Smooth muscle cell (in vitro differentiated cells): ENCODE data around the gene THAP9. TPM values are rescaled to one million over a fixed set of nuclear protein-coding genes. Genes with fewer than 3 reads are reported as not detected.
"Not testable (repeated sequence)": the region's sequence is repeated elsewhere in the genome, so short reads cannot be mapped to it uniquely, and the experiment has no call there.

Experiments used
- DNase-seq: peaks from one replicate; lab custom pipeline; 2025; ENCODE audit not compliant: unreplicated experiment; lab: John Stamatoyannopoulos, UW
- H2AFZ ChIP-seq: fragments of 200-600 bp; sonication (generic); 2 replicates; pipeline ENCODE4 v1.6.0; 2016; ENCODE audit warnings: antibody characterized with exemption, low read depth, mild to moderate bottlenecking
- H3F3A ChIP-seq: fragments of 200-600 bp; sonication (generic); 2 replicates; pipeline ENCODE4 v1.6.0; 2017; ENCODE audit warnings: antibody characterized with exemption, low read depth
- H3K27ac ChIP-seq: fragments of 200-600 bp; sonication (generic); 2 replicates; pipeline ENCODE4 v1.5.1; 2016; ENCODE audit warnings: low read depth, mild to moderate bottlenecking
- H3K27me3 ChIP-seq: fragments of 200-600 bp; sonication (generic); 2 replicates; pipeline ENCODE4 v1.6.1; 2016; ENCODE audit warnings: low read depth, mild to moderate bottlenecking
- H3K36me3 ChIP-seq: fragments of 200-600 bp; sonication (generic); 2 replicates; pipeline ENCODE4 v1.5.1; 2016; ENCODE audit warnings: low read depth
- H3K4me1 ChIP-seq: fragments of 200-600 bp; sonication (generic); 2 replicates; pipeline ENCODE4 v1.5.1; 2016; ENCODE audit warnings: low read depth
- H3K4me2 ChIP-seq: fragments of 200-600 bp; sonication (generic); 2 replicates; pipeline ENCODE4 v1.6.0; 2016; ENCODE audit warnings: mild to moderate bottlenecking
- H3K4me3 ChIP-seq: fragments of 200-600 bp; sonication (generic); 2 replicates; pipeline ENCODE4 v1.5.1; 2016; ENCODE audit warnings: mild to moderate bottlenecking
- H3K79me2 ChIP-seq: fragments of 200-600 bp; sonication (generic); 2 replicates; pipeline ENCODE4 v1.6.0; 2016; ENCODE audit warnings: low read depth, mild to moderate bottlenecking
- H3K9ac ChIP-seq: fragments of 200-600 bp; sonication (generic); 2 replicates; pipeline ENCODE4 v1.6.0; 2016; ENCODE audit warnings: low read depth
- H3K9me3 ChIP-seq: fragments of 200-600 bp; sonication (generic); replicated peaks from 2 replicates; pipeline ENCODE4 v1.5.1; 2016; ENCODE audit warnings: low read depth
- H4K20me1 ChIP-seq: fragments of 200-600 bp; sonication (generic); 2 replicates; pipeline ENCODE4 v1.6.0; 2016; ENCODE audit warnings: low read depth
- WGBS: methylation state at CpG from one replicate; pipeline ENCODE4 v1.1.7; 2016; ENCODE audit warnings: low lambda C conversion rate; 5-methylcytosine and 5-hydroxymethylcytosine counted together
- polyA plus RNA-seq: library from polyadenylated mRNA; unstranded; fragments of >200 nt; fragmentation: Nextera tagmentation; extraction: Ambion mirVana; gene quantifications from 2 replicates; pipeline ENCODE4 v1.2.1, GENCODE V29; 2016
- total RNA-seq: library from RNA; depleted of rRNA; stranded (reverse); fragments of >200 nt; gene quantifications from 2 replicates; pipeline ENCODE4 v1.2.3, GENCODE V29; 2014
- TF ChIP-seq, protein P1 (sequence below): fragments of 200-600 bp; sonication (generic); IDR thresholded peaks from 2 replicates; pipeline ENCODE4 v1.5.1; 2017; ENCODE audit warnings: borderline replicate concordance, mild to moderate bottlenecking, antibody characterized with exemption; ENCODE audit not compliant: insufficient read depth, poor library complexity, severe bottlenecking

Gene THAP9
- total and polyA plus RNA-seq, 2 experiments from 2014 or later: 1.2 to 4.4 TPM

GRCh38 chr4:82913305-82913704 is 12.8 kb downstream of the THAP9 start:
- Histone ChIP-seq H3K4me2 (no peak overlapping the region), H3K9me3 (no peaks in the 10 kb centered on the region), H3K27me3 (no peaks in the 10 kb centered on the region), H3F3A (no peaks in the 10 kb centered on the region), H4K20me1 (no peaks in the 10 kb centered on the region), H3K4me1 (no peaks in the 10 kb centered on the region), H3K9ac (no peak overlapping the region), H3K36me3 (peaks cover 4% of the 10 kb centered on the region), H3K4me3 (no peak overlapping the region), H2AFZ (no peak overlapping the region), H3K79me2 (no peaks in the 10 kb centered on the region), H3K27ac (no peak overlapping the region)
- no peak for DNase-seq
- 50% methylated on average over 2 of the region's 2 CpGs for WGBS
- TF ChIP-seq, protein P1, sequence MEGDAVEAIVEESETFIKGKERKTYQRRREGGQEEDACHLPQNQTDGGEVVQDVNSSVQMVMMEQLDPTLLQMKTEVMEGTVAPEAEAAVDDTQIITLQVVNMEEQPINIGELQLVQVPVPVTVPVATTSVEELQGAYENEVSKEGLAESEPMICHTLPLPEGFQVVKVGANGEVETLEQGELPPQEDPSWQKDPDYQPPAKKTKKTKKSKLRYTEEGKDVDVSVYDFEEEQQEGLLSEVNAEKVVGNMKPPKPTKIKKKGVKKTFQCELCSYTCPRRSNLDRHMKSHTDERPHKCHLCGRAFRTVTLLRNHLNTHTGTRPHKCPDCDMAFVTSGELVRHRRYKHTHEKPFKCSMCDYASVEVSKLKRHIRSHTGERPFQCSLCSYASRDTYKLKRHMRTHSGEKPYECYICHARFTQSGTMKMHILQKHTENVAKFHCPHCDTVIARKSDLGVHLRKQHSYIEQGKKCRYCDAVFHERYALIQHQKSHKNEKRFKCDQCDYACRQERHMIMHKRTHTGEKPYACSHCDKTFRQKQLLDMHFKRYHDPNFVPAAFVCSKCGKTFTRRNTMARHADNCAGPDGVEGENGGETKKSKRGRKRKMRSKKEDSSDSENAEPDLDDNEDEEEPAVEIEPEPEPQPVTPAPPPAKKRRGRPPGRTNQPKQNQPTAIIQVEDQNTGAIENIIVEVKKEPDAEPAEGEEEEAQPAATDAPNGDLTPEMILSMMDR: no peak

- H3K36me3 ChIP-seq, H3K27ac ChIP-seq, H3K4me2 ChIP-seq, DNase-seq, H3K4me3 ChIP-seq, H2AFZ ChIP-seq, H3K27me3 ChIP-seq, H3K9ac ChIP-seq, H3F3A ChIP-seq, H3K79me2 ChIP-seq, H3K9me3 ChIP-seq, H3K4me1 ChIP-seq, H4K20me1 ChIP-seq: not testable (repeated sequence)
- 98% methylated on average over 2 of the region's 2 CpGs for WGBS
Observed at GRCh38 chr4:82913968-82914367, 13.4 kb downstream of the THAP9 start.

DNA sequence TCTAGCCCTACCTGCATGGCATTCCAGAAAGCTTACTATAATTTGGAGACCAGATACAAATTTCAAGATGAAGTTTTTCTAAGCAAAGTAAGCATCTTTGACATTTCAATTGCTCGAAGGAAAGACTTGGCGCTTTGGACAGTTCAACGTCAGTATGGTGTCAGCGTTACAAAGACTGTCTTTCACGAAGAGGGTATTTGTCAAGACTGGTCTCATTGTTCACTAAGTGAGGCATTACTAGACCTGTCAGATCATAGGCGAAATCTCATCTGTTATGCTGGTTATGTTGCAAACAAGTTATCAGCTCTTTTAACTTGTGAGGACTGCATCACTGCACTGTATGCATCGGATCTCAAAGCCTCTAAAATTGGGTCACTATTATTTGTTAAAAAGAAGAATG is 17.6 kb downstream of the THAP9 start:
- no peaks in the 10 kb centered on the region for H3K9me3 ChIP-seq
- no peak overlapping the region for H3K27ac ChIP-seq
- no peak for DNase-seq

GRCh38 chr4:82919386-82919785 is 18.9 kb downstream of the THAP9 start:
- no peak overlapping the region for H3K27ac ChIP-seq
- H3K9ac ChIP-seq: no peak overlapping the region
- peaks cover 4% of the 10 kb centered on the region for H3K36me3 ChIP-seq
- no peaks in the 10 kb centered on the region for H3K79me2 ChIP-seq
- WGBS: 89% methylated on average over 2 of the region's 2 CpGs
- H4K20me1 ChIP-seq: no peaks in the 10 kb centered on the region
- no peak overlapping the region for H3K4me2 ChIP-seq
- no peaks in the 10 kb centered on the region for H3K4me1 ChIP-seq
- H3F3A ChIP-seq: no peaks in the 10 kb centered on the region
- no peaks in the 10 kb centered on the region for H3K9me3 ChIP-seq
- H3K4me3 ChIP-seq: no peak overlapping the region
- no peaks in the 10 kb centered on the region for H3K27me3 ChIP-seq
- H2AFZ ChIP-seq: no peak overlapping the region
- DNase-seq: no peak
- TF ChIP-seq, protein P1: no peak

More for the DNA sequence above, 17.6 kb downstream of the THAP9 start:
- TF ChIP-seq, protein P1: no peak
- no peak overlapping the region for H3K9ac ChIP-seq
- H3K4me2 ChIP-seq: no peak overlapping the region
- H3K27me3 ChIP-seq: no peaks in the 10 kb centered on the region
- H3K79me2 ChIP-seq: no peaks in the 10 kb centered on the region
- no peak overlapping the region for H3K4me3 ChIP-seq
- no peaks in the 10 kb centered on the region for H4K20me1 ChIP-seq
- 95% methylated on average over 7 of the region's 7 CpGs for WGBS
- no peaks in the 10 kb centered on the region for H3K4me1 ChIP-seq
- H3F3A ChIP-seq: no peaks in the 10 kb centered on the region
- peaks cover 4% of the 10 kb centered on the region for H3K36me3 ChIP-seq
- H2AFZ ChIP-seq: no peak overlapping the region
